ENCODE measurements around the gene RHBDL2. TPM values are rescaled to one million over a fixed set of nuclear protein-coding genes. Genes with fewer than 3 reads are reported as not detected.

The RHBDL2 gene
- total and polyA plus RNA-seq, 2 experiments from 2014 or later: 0.90 to 1.2 TPM

DNA sequence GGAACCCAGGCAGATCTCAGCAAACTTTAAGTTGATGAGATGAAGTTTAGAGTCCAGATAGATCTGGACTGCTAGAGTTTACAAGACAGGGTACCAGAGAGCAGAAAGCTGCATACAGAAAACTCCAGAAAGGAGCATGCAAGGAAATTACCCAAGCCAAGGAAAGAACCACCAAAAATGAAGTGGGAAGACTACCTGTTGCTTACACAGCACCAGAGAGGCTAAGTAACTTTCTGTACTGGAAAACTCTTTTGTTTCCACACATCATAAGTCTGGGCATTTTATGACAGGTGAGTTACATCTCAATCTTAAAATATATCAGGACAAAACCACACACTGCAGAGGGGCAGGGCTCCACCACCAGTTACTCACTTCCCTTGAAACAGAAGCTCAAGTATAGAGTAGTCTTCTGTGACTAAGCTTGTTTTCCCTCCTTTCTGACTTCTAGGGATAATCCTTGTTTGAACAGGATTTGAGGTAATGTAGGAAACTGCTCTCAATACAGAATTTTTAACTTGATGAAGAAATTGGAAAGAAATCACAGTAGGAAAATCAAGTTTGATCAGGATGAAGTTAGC, 42.9 kb downstream of the RHBDL2 start (continued):
- TF ChIP-seq, protein P1, sequence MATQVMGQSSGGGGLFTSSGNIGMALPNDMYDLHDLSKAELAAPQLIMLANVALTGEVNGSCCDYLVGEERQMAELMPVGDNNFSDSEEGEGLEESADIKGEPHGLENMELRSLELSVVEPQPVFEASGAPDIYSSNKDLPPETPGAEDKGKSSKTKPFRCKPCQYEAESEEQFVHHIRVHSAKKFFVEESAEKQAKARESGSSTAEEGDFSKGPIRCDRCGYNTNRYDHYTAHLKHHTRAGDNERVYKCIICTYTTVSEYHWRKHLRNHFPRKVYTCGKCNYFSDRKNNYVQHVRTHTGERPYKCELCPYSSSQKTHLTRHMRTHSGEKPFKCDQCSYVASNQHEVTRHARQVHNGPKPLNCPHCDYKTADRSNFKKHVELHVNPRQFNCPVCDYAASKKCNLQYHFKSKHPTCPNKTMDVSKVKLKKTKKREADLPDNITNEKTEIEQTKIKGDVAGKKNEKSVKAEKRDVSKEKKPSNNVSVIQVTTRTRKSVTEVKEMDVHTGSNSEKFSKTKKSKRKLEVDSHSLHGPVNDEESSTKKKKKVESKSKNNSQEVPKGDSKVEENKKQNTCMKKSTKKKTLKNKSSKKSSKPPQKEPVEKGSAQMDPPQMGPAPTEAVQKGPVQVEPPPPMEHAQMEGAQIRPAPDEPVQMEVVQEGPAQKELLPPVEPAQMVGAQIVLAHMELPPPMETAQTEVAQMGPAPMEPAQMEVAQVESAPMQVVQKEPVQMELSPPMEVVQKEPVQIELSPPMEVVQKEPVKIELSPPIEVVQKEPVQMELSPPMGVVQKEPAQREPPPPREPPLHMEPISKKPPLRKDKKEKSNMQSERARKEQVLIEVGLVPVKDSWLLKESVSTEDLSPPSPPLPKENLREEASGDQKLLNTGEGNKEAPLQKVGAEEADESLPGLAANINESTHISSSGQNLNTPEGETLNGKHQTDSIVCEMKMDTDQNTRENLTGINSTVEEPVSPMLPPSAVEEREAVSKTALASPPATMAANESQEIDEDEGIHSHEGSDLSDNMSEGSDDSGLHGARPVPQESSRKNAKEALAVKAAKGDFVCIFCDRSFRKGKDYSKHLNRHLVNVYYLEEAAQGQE (IDR thresholded peaks at IDR 0.05; ENCODE audit: unreplicated experiment): no peak
- TF ChIP-seq NANOG (IDR thresholded peaks at IDR 0.05; ENCODE audit: borderline replicate concordance) (no peak), JUNB (IDR thresholded peaks at IDR 0.05; ENCODE audit: unreplicated experiment) (no peak), POLR2AphosphoS5 (IDR thresholded peaks at IDR 0.05; ENCODE audit: low read depth) (no peak), STAT1 (IDR thresholded peaks at IDR 0.05; ENCODE audit: unreplicated experiment) (no peak)

DNA sequence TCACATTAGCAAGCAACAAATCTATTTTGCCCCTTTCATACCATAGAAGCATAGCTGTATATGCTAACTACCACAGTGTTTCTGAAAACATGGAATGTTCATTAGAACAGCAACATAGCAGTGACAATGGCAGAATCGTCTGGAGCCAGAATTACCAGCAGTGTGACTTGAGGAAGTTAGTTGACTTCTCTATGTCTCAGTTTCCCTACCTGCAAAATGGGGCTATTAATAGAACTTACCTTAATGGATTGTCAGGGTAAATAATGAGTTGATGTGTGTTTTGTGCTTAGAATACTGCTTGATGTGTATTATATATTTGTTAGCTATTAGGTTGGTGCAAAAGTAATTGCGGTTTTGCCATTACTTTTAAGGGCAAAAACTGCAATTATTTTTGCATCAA, 45.5 kb downstream of the RHBDL2 start:
- ATAC-seq (no peak), DNase-seq (ENCODE audit: low spot score) (no peak)
- H3K79me2 ChIP-seq (replicated peaks; ENCODE audit: insufficient read depth): no peaks in the 10 kb centered on the region
- H2AFZ ChIP-seq: no peak overlapping the region
- Mint-ChIP-seq H3K36me3 (ENCODE audit: low read depth) (no peaks in the 10 kb centered on the region), H3K27ac (no peak overlapping the region), H3K9me3 (no peaks in the 10 kb centered on the region), H3K4me1 (peaks cover 10% of the 10 kb centered on the region; the same call in 2 of the 3 replicates), H3K4me3 (no peak overlapping the region), H3K27me3 (ENCODE audit: insufficient read depth, low read depth, poor library complexity) (peaks cover 3% of the 10 kb centered on the region)
- H3K4me1 ChIP-seq (ENCODE audit: insufficient read depth): no peaks in the 10 kb centered on the region
- H3K27ac ChIP-seq (ENCODE audit: low read depth): no peak overlapping the region
- no peak overlapping the region for H3K4me3 ChIP-seq
- H3K4me2 ChIP-seq: no peak overlapping the region
- H3K27me3 ChIP-seq (ENCODE audit: insufficient read depth): no peaks in the 10 kb centered on the region
- no peaks in the 10 kb centered on the region for H4K20me1 ChIP-seq (replicated peaks; ENCODE audit: insufficient read depth)
- no peaks in the 10 kb centered on the region for H3K36me3 ChIP-seq (ENCODE audit: insufficient read depth)
- no peaks in the 10 kb centered on the region for H3K9me2 ChIP-seq (ENCODE audit: insufficient read depth)
- H3F3A ChIP-seq (replicated peaks; ENCODE audit: low read depth): no peaks in the 10 kb centered on the region
- TF ChIP-seq NANOG (IDR thresholded peaks at IDR 0.05; ENCODE audit: borderline replicate concordance): no peak
- TF ChIP-seq, protein P2, sequence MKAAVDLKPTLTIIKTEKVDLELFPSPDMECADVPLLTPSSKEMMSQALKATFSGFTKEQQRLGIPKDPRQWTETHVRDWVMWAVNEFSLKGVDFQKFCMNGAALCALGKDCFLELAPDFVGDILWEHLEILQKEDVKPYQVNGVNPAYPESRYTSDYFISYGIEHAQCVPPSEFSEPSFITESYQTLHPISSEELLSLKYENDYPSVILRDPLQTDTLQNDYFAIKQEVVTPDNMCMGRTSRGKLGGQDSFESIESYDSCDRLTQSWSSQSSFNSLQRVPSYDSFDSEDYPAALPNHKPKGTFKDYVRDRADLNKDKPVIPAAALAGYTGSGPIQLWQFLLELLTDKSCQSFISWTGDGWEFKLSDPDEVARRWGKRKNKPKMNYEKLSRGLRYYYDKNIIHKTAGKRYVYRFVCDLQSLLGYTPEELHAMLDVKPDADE (IDR thresholded peaks at IDR 0.05): no peak
- no peak for TF ChIP-seq STAT1 (IDR thresholded peaks at IDR 0.05; ENCODE audit: unreplicated experiment)
- no peak for TF ChIP-seq ZNF114 (CRISPR knock-in tag; IDR thresholded peaks at IDR 0.05)
- TF ChIP-seq EZH2phosphoT487 (IDR thresholded peaks at IDR 0.05; ENCODE audit: unreplicated experiment): no peak
- no peak for TF ChIP-seq CREB1 (CRISPR knock-in tag; IDR thresholded peaks at IDR 0.05; ENCODE audit: low read depth)
- TF ChIP-seq, protein P3, sequence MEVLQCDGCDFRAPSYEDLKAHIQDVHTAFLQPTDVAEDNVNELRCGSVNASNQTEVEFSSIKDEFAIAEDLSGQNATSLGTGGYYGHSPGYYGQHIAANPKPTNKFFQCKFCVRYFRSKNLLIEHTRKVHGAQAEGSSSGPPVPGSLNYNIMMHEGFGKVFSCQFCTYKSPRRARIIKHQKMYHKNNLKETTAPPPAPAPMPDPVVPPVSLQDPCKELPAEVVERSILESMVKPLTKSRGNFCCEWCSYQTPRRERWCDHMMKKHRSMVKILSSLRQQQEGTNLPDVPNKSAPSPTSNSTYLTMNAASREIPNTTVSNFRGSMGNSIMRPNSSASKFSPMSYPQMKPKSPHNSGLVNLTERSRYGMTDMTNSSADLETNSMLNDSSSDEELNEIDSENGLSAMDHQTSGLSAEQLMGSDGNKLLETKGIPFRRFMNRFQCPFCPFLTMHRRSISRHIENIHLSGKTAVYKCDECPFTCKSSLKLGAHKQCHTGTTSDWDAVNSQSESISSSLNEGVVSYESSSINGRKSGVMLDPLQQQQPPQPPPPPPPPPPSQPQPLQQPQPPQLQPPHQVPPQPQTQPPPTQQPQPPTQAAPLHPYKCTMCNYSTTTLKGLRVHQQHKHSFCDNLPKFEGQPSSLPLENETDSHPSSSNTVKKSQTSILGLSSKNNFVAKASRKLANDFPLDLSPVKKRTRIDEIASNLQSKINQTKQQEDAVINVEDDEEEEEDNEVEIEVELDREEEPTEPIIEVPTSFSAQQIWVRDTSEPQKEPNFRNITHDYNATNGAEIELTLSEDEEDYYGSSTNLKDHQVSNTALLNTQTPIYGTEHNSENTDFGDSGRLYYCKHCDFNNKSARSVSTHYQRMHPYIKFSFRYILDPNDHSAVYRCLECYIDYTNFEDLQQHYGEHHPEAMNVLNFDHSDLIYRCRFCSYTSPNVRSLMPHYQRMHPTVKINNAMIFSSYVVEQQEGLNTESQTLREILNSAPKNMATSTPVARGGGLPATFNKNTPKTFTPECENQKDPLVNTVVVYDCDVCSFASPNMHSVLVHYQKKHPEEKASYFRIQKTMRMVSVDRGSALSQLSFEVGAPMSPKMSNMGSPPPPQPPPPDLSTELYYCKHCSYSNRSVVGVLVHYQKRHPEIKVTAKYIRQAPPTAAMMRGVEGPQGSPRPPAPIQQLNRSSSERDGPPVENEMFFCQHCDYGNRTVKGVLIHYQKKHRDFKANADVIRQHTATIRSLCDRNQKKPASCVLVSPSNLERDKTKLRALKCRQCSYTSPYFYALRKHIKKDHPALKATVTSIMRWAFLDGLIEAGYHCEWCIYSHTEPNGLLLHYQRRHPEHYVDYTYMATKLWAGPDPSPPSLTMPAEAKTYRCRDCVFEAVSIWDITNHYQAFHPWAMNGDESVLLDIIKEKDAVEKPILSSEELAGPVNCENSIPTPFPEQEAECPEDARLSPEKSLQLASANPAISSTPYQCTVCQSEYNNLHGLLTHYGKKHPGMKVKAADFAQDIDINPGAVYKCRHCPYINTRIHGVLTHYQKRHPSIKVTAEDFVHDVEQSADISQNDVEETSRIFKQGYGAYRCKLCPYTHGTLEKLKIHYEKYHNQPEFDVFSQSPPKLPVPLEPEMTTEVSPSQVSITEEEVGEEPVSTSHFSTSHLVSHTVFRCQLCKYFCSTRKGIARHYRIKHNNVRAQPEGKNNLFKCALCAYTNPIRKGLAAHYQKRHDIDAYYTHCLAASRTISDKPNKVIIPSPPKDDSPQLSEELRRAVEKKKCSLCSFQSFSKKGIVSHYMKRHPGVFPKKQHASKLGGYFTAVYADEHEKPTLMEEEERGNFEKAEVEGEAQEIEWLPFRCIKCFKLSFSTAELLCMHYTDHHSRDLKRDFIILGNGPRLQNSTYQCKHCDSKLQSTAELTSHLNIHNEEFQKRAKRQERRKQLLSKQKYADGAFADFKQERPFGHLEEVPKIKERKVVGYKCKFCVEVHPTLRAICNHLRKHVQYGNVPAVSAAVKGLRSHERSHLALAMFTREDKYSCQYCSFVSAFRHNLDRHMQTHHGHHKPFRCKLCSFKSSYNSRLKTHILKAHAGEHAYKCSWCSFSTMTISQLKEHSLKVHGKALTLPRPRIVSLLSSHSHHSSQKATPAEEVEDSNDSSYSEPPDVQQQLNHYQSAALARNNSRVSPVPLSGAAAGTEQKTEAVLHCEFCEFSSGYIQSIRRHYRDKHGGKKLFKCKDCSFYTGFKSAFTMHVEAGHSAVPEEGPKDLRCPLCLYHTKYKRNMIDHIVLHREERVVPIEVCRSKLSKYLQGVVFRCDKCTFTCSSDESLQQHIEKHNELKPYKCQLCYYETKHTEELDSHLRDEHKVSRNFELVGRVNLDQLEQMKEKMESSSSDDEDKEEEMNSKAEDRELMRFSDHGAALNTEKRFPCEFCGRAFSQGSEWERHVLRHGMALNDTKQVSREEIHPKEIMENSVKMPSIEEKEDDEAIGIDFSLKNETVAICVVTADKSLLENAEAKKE (CRISPR knock-in tag; IDR thresholded peaks at IDR 0.05): no peak
- TF ChIP-seq, protein P1 (IDR thresholded peaks at IDR 0.05; ENCODE audit: unreplicated experiment): no peak
- no peak for TF ChIP-seq JUNB (IDR thresholded peaks at IDR 0.05; ENCODE audit: unreplicated experiment)
